ENCODE results near the gene ATP6V0C. TPM values are rescaled to one million over a fixed set of nuclear protein-coding genes. Genes with fewer than 3 reads are reported as not detected.

ATP6V0C gene
- total RNA-seq, 2 donors from 2014 or later: 176 to 180 TPM

DNA sequence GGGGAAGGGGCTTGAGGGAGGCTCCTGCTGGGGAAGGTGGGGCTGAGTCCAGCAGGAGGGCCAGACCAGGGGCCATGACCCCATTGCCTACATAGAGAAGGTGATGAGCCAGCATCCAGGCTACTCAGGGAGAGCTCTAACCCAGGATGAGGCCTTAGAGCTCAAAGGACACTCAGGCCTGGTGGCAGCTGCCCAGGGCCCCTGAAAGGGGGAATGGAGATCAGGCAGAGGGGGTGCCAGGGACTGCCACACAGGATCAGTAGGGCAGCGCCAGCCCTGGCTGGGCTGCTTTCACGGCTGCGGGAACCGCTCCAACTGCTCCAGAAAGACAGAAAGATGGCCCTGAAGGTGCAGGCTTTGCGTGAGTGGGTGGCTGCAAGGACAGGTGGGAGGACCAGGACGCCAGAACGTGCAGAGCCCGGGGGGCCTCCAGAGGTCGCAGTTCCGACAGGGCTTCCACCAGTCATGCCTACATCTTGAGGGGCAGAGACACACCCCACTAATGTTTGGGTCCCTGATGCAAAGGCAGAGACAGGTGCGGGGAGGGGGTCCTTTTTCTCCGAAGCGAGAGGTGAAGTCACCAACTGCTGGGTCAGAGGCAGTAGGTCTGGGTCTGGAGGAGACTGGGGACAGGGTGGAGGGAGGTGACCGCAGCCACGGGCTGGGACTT, 882 bp upstream of the ATP6V0C start:
- H3K4me1 Mint-ChIP-seq: peaks cover 44% of the 10 kb centered on the region
- peak overlapping the region; percentile 88 for H3K4me3 Mint-ChIP-seq
- peak; percentile 64 for TF ChIP-seq CTCF (conservative IDR thresholded peaks at IDR 0.05)
- Histone ChIP-seq H3K27ac (ENCODE audit: low read depth, low read length) (peak overlapping the region; percentile 97), H3K4me3 (ENCODE audit: low read length) (peak overlapping the region; percentile 88), H3K9ac (ENCODE audit: extremely low read depth, low read length, poor library complexity, severe bottlenecking) (peak overlapping the region; percentile 92), H3K27me3 (ENCODE audit: control insufficient read depth, insufficient read depth, low read length, poor library complexity, severe bottlenecking) (no peaks in the 10 kb centered on the region), H3K4me1 (ENCODE audit: control insufficient read depth, insufficient read depth, low read length) (peaks cover 14% of the 10 kb centered on the region), H3K36me3 (ENCODE audit: control insufficient read depth, insufficient read depth, low read length) (peaks cover 16% of the 10 kb centered on the region), H3K9me3 (ENCODE audit: control insufficient read depth, low read length) (no peaks in the 10 kb centered on the region)
- H3K36me3 Mint-ChIP-seq (ENCODE audit: low read depth): peaks cover 17% of the 10 kb centered on the region
- H3K27me3 Mint-ChIP-seq (ENCODE audit: insufficient read depth): no peaks in the 10 kb centered on the region
- H3K27ac Mint-ChIP-seq: peak overlapping the region; percentile 95
- H3K9me3 Mint-ChIP-seq: no peaks in the 10 kb centered on the region
- 51 to 76% methylated on average over 7 to 15 of the region's 15 CpGs for WGBS, 2 experiments (ENCODE audit: insufficient coverage in 1 of 2, insufficient read length in 1 of 2)
- DNase-seq: peak; percentile 80

DNA sequence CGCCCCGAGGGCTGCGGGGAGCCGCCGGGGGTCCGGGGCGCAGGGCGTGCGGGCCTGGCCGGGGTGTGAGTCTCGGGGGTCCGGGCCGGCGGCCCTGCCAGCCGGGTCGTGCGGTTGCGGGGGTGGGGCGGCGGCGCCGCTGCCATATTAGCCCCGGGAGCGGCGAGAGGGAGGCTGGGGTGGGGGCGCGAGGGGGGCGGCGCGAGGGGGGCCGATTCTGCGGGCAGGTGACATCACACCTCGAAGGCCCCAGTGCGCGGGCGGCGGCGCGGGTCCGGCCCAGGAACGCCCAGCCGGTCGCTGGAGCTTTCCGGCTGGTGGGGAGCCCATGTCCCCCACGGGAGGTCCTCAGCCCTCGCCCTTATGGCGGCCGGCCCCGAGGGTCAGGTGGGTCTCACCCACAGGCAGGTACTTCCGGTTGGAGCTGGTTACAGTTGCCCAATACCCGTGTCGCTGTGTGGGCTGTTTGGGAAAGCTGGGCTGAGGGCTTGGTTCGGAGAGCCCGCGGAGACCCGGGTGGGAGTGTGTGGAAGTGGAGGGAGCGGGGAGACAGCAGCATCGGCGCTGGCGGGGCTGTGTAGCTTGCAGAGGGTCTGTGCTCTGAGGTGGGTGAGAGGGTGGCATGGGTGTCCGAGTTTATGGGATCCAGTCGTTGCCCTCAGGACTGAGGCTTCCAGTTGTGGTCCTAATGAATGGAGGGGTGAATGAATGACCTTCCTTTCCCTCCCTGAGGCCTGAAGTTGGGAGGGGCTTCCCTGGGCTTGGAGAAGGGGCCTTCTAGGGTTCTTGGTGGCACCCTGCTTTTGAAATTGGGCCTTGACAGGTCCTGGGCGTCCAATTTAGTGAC, 804 bp downstream of the ATP6V0C start:
- Mint-ChIP-seq H3K36me3 (ENCODE audit: low read depth) (peaks cover 17% of the 10 kb centered on the region), H3K4me3 (peak overlapping the region; percentile 88), H3K27me3 (ENCODE audit: insufficient read depth) (no peaks in the 10 kb centered on the region), H3K4me1 (peaks cover 46% of the 10 kb centered on the region), H3K27ac (peak overlapping the region; percentile 96), H3K9me3 (no peaks in the 10 kb centered on the region)
- TF ChIP-seq CTCF (conservative IDR thresholded peaks at IDR 0.05): no peak
- no peaks in the 10 kb centered on the region for H3K27me3 ChIP-seq (ENCODE audit: control insufficient read depth, insufficient read depth, low read length, poor library complexity, severe bottlenecking)
- H3K9me3 ChIP-seq (ENCODE audit: control insufficient read depth, low read length): no peaks in the 10 kb centered on the region
- H3K9ac ChIP-seq (ENCODE audit: extremely low read depth, low read length, poor library complexity, severe bottlenecking): peak overlapping the region; percentile 92
- DNase-seq: peak; percentile 66
- peak overlapping the region; percentile 97 for H3K27ac ChIP-seq (ENCODE audit: low read depth, low read length)
- 3 to 6% methylated on average over 20 to 54 of the region's 63 CpGs for WGBS, 2 experiments (ENCODE audit: insufficient coverage in 1 of 2, insufficient read length in 1 of 2)
- H3K36me3 ChIP-seq (ENCODE audit: control insufficient read depth, insufficient read depth, low read length): peaks cover 24% of the 10 kb centered on the region
- H3K4me3 ChIP-seq (ENCODE audit: low read length): peak overlapping the region; percentile 88
- peaks cover 14% of the 10 kb centered on the region for H3K4me1 ChIP-seq (ENCODE audit: control insufficient read depth, insufficient read depth, low read length)

- WGBS, 2 experiments (ENCODE audit: insufficient coverage in 1 of 2, insufficient read length in 1 of 2): 70 to 75% methylated on average over 3 to 14 of the region's 14 CpGs
- Histone ChIP-seq H3K9me3 (ENCODE audit: control insufficient read depth, low read length) (no peaks in the 10 kb centered on the region), H3K36me3 (ENCODE audit: control insufficient read depth, insufficient read depth, low read length) (peaks cover 24% of the 10 kb centered on the region), H3K4me3 (ENCODE audit: low read length) (peak overlapping the region; percentile 88), H3K27ac (ENCODE audit: low read depth, low read length) (no peak overlapping the region), H3K4me1 (ENCODE audit: control insufficient read depth, insufficient read depth, low read length) (peaks cover 14% of the 10 kb centered on the region), H3K27me3 (ENCODE audit: control insufficient read depth, insufficient read depth, low read length, poor library complexity, severe bottlenecking) (no peaks in the 10 kb centered on the region), H3K9ac (ENCODE audit: extremely low read depth, low read length, poor library complexity, severe bottlenecking) (peak overlapping the region; percentile 92)
- Mint-ChIP-seq H3K9me3 (no peaks in the 10 kb centered on the region), H3K4me1 (peaks cover 46% of the 10 kb centered on the region), H3K4me3 (peak overlapping the region; percentile 88), H3K27ac (peak overlapping the region; percentile 96), H3K36me3 (ENCODE audit: low read depth) (peaks cover 19% of the 10 kb centered on the region), H3K27me3 (ENCODE audit: insufficient read depth) (no peaks in the 10 kb centered on the region)
- DNase-seq: peak; percentile 54
- TF ChIP-seq CTCF (conservative IDR thresholded peaks at IDR 0.05): no peak
Measured at GRCh38 chr16:2515180-2515851, 1.6 kb downstream of the ATP6V0C start.

Measured in endodermal cell (in vitro differentiated cells).